ENCODE results near the gene SFXN5. TPM values are rescaled to one million over a fixed set of nuclear protein-coding genes. Genes with fewer than 3 reads are reported as not detected.

SFXN5 gene
- total RNA-seq, 1 experiment from 2014 or later: 6.0 TPM

DNA sequence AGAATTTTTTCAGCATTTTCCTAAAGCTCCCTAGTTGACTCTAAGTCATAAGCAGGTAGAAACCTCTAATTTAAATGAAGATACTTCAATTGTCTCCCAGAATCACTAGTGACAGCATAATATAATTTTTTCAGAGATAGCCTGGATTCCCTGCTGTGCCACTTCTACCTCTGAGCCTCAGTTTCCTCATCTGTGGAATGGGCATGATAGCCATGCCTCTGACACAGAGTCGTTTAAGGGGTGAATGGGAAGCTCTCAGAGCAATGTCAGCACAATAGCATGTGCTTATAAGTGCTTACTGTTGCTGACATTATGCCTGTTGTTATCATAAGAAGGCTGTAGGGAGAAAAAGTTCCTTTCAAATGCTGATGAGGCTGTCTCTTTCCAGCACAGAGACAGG, 48.0 kb downstream of the SFXN5 start:
- POLR2A ChIA-PET: no interaction called here
- Mint-ChIP-seq H3K27me3 (ENCODE audit: insufficient read depth, unreplicated experiment) (no peaks in the 10 kb centered on the region), H3K4me3 (ENCODE audit: unreplicated experiment) (no peak overlapping the region), H3K36me3 (ENCODE audit: insufficient read depth, unreplicated experiment) (peaks cover 17% of the 10 kb centered on the region), H3K27ac (ENCODE audit: low read depth, unreplicated experiment) (no peak overlapping the region), H3K9me3 (ENCODE audit: unreplicated experiment) (no peaks in the 10 kb centered on the region), H3K4me1 (ENCODE audit: insufficient read depth, unreplicated experiment) (no peaks in the 10 kb centered on the region)
- no peak for TF ChIP-seq CTCF (IDR thresholded peaks at IDR 0.05; ENCODE audit: unreplicated experiment)
- intact Hi-C loops (cut with micrococcal nuclease): no loop called here
- no peak for DNase-seq (ENCODE audit: unreplicated experiment)
- no TSS peak for BruUV-seq (replicated peaks)
- CTCF ChIA-PET: interaction anchor here (0.7 to 1.1 kb wide), 2 partner anchors 63 to 140 kb away, joined by 4 to 5 read pairs; no protein-coding TSS in a partner anchor

GRCh38 chr2:73022024-73022568, 49.4 kb downstream of the SFXN5 start:
- POLR2A ChIA-PET: no interaction called here
- Mint-ChIP-seq H3K27ac (ENCODE audit: low read depth, unreplicated experiment) (no peak overlapping the region), H3K36me3 (ENCODE audit: insufficient read depth, unreplicated experiment) (peaks cover 12% of the 10 kb centered on the region), H3K4me3 (ENCODE audit: unreplicated experiment) (no peak overlapping the region), H3K27me3 (ENCODE audit: insufficient read depth, unreplicated experiment) (no peaks in the 10 kb centered on the region), H3K4me1 (ENCODE audit: insufficient read depth, unreplicated experiment) (no peaks in the 10 kb centered on the region), H3K9me3 (ENCODE audit: unreplicated experiment) (no peaks in the 10 kb centered on the region)
- intact Hi-C loops (cut with micrococcal nuclease): no loop called here
- no peak for TF ChIP-seq CTCF (IDR thresholded peaks at IDR 0.05; ENCODE audit: unreplicated experiment)
- CTCF ChIA-PET: interaction anchor here (0.6 to 1.2 kb wide), 3 partner anchors 48 to 134 kb away, joined by 3 to 5 read pairs (median 3); no protein-coding TSS in a partner anchor
- DNase-seq (ENCODE audit: unreplicated experiment): no peak
- no TSS peak for BruUV-seq (replicated peaks)

- H3K4me1 Mint-ChIP-seq (ENCODE audit: insufficient read depth, unreplicated experiment): no peaks in the 10 kb centered on the region
- ChIA-PET POLR2A (no interaction called here), CTCF (no interaction called here)
- no peak overlapping the region for H3K27ac Mint-ChIP-seq (ENCODE audit: low read depth, unreplicated experiment)
- no peaks in the 10 kb centered on the region for H3K27me3 Mint-ChIP-seq (ENCODE audit: insufficient read depth, unreplicated experiment)
- TF ChIP-seq CTCF (IDR thresholded peaks at IDR 0.05; ENCODE audit: unreplicated experiment): no peak
- no peak for DNase-seq (ENCODE audit: unreplicated experiment)
- intact Hi-C loops (cut with micrococcal nuclease): no loop called here
- H3K4me3 Mint-ChIP-seq (ENCODE audit: unreplicated experiment): no peak overlapping the region
- peaks cover 7% of the 10 kb centered on the region for H3K36me3 Mint-ChIP-seq (ENCODE audit: insufficient read depth, unreplicated experiment)
- no peaks in the 10 kb centered on the region for H3K9me3 Mint-ChIP-seq (ENCODE audit: unreplicated experiment)
- no TSS peak for BruUV-seq (replicated peaks)
Observed at GRCh38 chr2:73021371-73022010, 50.0 kb downstream of the SFXN5 start.

DNA sequence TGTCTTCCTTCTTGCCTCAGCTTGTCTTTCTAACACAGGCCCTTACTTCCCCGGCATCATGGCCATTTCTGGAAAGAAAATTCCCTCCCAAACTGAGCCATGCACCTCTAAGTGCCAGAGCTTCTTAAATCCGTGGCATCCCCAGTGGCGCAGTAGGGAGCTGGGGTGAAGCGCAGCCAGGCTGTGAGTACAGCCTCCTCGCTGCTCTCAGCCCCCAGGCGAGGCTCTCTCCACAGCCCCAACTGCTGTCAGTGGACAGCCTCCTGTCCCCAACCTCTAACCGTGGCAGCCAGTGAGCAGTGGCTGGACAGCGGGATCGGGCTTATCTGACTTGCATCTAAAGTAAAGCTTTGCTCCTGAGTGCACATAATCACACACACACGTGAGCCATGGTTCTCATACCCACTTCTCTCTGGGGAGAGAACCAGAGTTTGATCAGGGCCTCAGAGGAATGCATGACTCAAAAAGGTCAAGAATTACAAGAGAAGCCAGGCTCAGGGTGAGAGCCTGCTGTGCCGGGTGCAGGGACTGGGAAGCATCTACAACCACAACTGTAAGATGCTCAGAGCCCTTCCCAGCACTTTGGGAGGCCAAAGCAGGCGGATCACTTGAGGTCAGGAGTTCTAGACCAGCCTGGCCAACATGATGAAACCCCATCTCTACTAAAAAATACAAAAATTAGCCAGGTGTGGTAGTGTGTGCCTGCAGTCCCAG, 50.7 kb downstream of the SFXN5 start:
- intact Hi-C loops (cut with micrococcal nuclease): no loop called here
- Mint-ChIP-seq H3K27ac (ENCODE audit: low read depth, unreplicated experiment) (no peak overlapping the region), H3K36me3 (ENCODE audit: insufficient read depth, unreplicated experiment) (peaks cover 6% of the 10 kb centered on the region), H3K4me3 (ENCODE audit: unreplicated experiment) (no peak overlapping the region), H3K27me3 (ENCODE audit: insufficient read depth, unreplicated experiment) (no peaks in the 10 kb centered on the region), H3K4me1 (ENCODE audit: insufficient read depth, unreplicated experiment) (no peaks in the 10 kb centered on the region), H3K9me3 (ENCODE audit: unreplicated experiment) (no peaks in the 10 kb centered on the region)
- POLR2A ChIA-PET: no interaction called here
- CTCF ChIA-PET: no interaction called here
- DNase-seq (ENCODE audit: unreplicated experiment): peak; percentile 32
- no peak for TF ChIP-seq CTCF (IDR thresholded peaks at IDR 0.05; ENCODE audit: unreplicated experiment)
- no TSS peak for BruUV-seq (replicated peaks)

All from MCF 10A (cell line).